ENCODE results near the gene PSMD7.
"Not testable (repeated sequence)": the region's sequence is repeated elsewhere in the genome, so short reads cannot be mapped to it uniquely, and the experiment has no call there.

PSMD7 gene

DNA sequence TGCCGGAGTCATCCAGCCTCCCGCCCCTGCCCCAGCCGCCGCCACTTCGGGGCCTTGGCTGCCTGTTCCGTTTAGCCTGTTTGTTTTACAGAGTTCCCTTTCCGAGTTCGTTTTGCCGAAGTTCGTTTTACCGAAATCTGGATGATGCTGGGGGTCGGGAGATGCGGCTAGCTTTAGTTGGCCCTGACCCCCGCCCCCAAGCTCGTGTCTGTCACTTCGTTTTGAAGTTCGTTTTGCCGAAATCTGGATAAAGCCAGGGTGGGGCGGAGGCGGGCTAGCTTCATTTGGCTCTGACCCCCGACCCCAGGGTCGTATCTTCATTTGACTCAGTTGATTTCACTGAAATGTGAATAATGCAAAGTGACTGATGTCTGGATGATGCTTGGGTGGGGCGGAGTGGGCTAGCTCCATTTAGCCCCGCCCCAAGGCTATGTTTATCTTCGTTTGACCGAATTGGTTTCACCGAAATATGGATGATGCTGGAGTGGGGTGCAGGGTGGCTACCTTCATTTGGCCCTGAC lies 591 bp downstream of the PSMD7 start:
- no peak for DNase-seq

DNA sequence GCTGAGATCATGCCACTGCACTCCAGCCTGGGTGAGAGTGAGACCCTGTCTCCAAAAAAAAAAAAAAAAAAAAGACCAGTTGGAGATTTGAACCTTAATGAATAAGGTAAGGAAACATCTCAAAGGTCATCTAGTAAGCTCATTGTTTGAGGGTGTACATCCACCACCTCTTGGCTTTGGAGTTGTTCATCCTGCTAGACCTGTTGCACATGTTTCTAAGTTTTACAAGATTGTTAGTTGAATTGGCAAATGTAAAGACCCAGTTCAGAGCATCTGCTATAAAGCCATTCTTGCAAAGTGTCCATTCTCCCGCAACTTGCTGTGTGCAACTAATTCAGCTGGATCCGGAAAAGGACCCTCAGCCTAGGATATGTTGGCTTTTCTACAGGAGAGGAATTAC lies 1.5 kb downstream of the PSMD7 start:
- DNase-seq = no peak

DNA sequence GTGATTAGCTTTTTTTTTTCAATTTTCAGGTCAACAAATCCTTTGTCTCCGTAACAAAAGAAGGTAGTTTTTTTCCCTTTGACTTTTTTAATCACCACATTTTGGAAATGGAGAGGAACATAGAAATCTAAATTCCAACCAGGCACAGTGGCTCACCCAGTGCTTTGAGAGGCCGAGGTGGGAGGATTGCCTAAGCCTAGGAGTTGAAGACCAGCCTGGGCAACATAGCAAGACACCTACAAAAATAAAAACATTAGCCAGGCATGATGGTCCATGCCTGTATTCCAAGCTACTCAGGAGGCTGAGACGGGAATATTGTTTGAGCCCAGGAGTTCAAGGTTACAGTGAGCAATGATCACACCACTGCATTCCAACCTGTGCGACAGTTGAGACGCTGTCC lies 5.7 kb downstream of the PSMD7 start:
- DNase-seq = no peak

DNA sequence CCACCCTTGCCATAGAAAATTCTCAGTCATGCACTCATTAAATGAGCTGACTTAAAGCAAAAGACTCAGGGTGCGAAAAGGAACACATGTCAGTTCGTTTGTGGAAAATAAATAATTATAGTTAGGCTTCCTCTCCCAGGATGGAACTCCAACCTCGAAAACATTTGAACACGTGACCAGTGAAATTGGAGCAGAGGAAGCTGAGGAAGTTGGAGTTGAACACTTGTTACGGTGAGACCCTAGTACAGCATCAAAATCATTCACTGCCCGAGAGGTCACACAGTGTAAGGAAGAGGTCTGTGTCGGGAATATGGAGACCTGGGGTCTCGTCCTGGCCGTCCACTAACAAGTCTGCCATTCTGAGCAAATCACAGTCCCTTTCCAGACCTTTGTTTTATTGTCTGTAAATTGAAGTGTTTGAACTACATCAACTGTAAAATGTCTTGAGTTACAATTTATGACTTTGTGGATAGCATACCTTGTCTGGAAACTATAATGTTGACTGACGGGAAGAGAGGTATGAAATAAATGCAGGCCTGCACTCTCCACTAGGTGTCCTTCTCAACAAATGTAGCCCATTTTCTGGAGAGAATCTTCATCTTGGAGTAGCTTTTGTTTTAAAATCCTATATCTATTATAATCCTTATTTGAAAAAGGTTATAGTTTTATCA lies 7.7 kb downstream of the PSMD7 start:
- DNase-seq = no peak

DNA sequence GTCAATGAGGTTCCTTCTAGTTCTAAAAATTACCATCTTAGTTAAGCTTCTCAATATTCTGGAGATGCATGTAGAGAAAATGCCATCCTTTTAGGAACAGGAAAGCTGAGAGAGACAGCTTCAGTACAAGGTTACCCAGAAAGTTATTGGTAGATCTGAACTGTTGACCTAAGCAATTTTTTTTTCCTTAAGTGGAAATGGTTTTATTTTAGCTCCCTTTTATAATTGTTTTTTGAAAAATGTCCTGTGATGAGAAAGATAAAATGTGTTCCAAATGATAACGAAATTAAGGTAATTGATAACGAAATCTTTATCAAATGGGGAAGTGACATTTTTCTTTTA lies 8.2 kb downstream of the PSMD7 start:
- DNase-seq = no peak

DNA sequence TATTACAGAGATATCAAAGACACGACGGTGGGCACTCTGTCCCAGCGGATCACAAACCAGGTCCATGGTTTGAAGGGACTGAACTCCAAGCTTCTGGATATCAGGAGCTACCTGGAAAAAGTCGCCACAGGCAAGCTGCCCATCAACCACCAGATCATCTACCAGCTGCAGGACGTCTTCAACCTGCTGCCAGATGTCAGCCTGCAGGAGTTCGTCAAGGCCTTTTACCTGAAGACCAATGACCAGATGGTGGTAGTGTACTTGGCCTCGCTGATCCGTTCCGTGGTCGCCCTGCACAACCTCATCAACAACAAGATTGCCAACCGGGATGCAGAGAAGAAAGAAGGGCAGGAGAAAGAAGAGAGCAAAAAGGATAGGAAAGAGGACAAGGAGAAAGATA lies 8.7 kb downstream of the PSMD7 start:
- DNase-seq = no peak

DNA sequence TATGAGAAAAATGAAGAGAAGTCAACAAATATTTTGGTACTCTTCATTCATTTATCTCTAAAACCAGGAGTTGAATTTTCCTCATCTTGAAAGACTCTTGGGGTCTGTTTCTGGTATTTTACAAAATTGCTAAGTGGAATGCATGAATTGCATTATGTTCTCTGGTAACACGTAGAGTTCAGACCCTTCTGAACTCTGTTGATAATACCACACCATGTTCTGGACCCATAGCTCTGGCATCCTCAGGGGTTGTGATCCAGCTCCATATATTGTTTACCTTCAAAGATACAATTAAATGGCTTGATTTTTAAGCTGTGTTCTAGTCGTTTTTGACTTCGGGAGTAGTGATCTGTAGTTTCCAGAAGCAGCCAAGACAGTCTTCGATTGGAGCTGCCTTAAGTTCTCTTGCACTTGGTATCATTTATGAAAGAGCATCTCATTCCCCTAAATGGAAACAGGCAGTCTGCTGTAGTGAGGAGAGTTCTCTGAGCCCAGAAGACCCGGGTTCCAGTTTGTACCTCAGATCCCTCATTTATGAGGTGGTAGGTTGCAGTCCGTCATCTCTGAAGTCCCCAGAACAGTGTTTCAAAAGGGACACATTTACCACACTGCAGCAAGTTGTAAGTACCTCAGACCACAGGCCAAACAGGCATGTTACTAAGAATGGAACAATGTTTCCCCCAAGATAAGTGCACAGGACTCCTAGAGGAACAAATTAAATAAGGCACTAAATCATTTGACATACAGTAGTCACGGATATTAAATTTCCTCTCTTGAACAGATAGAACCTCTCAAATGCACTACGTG lies 9.6 kb downstream of the PSMD7 start:
- DNase-seq = no peak

DNA sequence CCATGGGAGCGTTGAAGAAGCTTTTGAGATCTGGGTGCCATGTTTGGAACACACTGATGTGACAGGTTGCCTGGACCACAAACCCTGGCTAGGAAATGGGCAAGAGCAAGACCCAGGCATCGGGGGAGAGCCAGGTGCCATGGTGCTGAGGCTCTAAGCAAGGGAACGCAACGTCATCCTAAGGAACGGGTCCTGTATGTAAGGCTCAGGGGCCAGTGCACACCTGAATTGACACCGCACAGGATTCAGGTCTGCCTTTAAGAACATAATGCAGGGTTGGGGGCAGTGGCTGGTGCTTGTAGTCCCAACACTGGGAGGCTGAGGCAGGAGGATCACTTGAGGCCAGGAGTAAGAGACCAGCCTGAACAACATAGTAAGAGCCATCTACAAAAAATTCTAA lies 10.8 kb downstream of the PSMD7 start:
- DNase-seq = no peak

DNA sequence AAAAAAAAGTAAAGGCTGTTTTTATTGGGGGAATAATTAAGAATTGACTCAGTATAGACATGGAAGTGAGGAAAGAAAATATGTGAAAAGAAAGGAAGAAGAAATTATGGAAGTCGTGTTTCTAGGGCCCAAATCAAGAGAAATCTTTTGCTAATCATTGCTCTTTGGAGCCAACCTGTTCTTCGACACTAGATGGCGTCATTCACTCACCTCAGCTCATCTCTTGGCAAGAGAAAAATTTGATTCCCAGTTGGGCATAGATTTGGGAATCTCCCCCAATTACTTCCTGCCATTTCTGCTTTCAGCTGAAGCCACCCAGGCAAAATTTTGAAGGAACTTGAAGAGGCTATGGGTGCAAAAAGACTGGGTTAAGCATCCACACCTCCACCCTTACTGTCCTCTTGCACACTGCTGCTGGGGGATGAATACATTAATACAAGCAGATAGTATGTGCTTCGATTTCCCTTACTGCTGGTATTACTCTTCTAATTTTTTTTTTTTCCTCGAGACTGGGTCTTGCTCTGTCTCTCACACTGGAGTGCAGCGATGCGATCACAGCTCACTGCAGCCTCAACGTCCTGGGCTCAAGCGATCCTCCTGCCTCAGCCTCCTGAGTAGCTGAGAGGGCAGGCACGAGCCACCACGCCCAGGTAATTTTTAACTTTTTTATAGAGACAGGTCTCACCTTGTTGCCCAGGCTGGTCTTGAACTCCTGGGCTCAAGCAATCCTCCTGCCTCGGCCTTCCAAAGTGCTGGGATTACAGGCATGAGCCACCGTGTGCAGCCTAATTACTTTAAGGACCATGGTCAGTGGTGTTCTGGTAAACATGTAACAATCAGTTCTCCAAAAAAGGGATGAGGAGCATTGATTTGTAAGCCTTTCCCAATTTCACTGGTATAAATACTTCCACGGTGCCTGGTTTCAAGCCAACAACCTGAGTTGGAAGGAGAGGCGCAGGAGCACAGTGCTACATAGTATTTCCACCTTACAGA lies 13.5 kb downstream of the PSMD7 start:
- peak; percentile 39 for DNase-seq

DNA sequence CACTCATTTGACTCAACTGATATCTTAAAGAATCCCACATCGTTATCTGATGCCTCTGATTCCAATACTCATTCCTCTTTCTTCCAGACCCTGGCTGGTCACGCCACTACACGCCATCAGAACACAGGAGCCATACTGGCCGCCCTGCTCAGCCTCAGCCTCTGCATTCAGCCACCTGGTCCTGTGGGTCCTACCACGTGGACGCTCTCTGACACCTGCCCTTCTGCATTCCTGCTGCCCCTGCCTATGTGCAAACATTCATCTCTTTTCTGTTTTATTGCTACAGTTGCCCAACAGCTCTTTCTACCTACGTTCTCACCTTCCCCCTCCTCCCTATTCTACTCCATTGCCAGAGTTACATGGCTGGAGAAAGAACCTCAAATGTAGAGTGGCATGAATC lies 18.4 kb downstream of the PSMD7 start:
- DNase-seq = no peak

DNA sequence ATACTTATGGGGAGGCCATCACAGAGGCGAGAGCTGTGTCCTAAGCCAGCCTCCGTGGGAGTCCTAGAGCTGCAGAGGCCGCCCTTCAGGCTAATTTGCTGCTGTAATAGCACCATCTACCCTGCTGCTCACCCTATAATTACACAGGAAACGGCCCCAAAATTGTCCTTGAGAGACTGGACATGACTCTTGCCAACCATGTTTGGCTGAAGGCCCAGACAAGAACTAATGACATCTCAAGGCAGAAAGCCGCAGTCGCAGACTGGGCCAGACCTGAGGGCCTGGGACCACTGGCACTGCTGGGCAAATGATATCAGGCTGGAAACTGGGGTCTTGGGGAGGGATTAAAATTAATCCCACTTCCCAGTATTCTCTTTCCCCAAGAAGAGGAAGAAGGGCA lies 24.1 kb downstream of the PSMD7 start:
- DNase-seq = peak; percentile 40

DNA sequence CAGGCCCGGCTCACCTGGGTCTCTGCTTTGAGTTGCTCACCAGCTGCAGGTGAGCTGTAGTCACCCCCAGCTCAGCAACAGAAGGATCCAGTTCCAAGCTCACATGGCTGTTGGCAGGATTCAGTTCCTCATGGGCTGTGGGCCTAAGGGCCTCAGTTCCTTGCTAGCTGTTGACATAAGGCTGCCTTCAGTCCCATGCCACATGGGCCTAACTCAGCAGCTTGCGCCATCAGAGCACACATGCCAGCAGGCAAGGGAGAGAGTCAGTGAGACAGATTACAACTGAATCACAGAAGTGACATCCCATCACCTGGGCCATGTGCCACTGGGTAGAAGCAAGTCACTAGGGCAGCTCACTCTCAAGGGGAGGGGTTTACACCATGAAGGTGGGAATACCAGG lies 24.7 kb downstream of the PSMD7 start:
- DNase-seq = no peak

DNA sequence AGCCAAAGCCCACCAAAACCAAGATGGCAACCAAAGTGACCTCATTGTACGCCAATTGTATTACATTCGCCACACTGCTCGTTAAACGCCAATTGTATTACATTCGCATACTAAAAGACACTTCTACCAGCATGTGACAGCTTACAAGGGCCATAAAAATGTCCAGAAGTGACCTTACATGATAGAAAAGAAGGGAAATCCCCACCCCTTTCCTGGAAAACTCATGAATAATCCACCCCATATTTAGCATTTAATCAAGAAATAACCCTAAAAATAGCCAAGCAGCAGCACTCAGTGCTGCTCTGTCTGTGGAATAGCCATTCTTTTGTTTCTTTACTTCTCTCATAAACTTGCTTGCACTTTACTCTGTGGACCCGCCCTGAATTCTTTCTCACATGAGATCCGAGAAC lies 25.7 kb downstream of the PSMD7 start:
- no peak for DNase-seq

DNA sequence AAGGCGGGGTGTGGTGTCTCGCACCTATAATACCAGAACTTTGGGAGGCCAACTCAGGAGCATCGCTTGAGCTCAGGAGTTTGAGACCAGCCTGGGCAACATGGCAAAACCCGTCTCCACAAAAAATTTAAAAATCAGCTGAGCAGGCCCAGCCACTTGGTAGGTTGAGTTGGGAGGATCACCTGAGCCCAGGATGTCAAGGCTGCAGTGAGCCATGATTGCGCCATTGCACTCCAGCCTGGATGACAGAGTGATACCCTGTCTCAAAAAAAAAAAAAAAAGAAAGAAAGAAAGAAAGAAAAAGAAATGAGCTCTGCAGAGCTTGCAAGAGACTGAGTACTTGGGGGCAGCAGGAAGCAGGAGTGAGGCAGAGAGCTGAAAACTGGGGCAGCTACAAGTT lies 28.2 kb downstream of the PSMD7 start:
- not testable (repeated sequence) for DNase-seq

DNA sequence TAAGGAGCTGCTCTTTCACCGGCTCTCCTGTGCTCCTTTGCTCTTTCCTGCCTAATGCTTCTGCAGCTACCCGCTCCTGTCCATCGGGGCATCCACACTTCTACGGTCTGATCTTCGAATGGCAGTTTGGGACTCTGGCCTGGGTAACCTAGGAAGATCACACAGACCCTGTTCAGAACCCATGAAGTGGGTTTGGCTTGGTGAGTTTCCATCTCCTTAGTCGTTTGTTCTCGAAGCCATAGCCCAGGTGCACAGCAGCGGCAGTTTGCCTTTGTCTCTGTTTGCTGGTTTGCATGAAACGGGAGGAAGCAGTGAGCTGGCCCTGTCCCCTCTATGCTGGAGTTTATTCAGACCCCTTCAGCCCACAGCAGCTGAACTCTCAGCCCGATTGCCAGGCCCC lies 29.0 kb downstream of the PSMD7 start:
- DNase-seq = no peak

DNA sequence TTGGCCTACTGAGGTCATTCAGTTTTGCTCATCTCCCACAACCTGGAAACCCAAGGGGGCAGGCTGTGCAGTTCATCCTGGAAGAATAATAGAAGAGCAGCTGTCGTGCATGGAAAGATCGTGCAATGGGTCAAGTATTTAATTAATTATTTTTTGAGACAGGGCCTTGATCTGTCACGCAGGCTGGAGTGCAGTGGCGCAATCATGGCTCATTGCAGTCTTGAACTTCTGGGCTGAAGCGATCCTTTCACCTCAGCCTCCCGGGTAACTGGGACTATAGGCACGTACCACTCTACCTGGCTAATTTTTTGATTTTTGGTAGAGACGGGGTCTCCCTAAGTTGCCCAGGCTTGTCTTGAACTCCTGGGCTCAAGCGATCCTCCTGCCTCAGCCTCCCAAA lies 31.7 kb downstream of the PSMD7 start:
- DNase-seq = not testable (repeated sequence)

DNA sequence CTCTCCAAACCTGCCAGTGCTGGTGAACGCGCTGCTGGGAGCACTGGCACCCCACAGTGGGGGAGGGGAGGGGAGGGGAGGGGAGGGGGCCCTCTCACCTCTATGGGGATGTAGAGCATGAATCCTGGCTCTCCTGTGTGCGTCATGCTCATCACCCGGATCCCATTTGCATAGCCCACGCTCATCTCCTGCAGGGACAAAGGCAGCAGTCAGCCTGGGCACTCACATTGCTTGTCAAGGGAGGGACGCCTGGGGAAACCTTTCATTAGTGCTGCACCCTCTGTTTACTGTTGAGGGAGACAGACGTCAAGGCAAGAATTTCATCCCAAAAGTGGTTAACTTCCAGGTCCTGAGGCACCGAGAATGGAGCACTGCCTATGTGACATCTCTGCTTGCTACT lies 35.9 kb downstream of the PSMD7 start:
- not testable (repeated sequence) for DNase-seq

DNA sequence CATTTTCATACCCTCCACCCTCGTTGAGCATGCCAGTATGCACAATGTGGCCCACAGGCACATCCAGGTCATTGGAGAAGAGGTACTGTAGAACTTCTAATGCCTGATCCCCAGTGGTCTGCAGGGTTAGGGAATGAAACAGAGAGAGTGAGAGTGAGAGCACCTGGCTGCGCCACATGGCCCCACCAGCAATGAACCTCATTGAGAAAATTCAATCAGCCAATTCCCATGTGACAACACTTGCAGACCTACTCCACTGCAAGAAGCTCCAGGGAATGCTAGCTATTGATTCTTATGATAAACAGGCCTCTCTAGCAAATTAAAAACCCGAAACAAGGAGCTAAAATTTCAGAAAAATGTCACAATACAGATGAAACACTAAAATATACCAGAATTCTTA lies 40.9 kb downstream of the PSMD7 start:
- DNase-seq = not testable (repeated sequence)

DNA sequence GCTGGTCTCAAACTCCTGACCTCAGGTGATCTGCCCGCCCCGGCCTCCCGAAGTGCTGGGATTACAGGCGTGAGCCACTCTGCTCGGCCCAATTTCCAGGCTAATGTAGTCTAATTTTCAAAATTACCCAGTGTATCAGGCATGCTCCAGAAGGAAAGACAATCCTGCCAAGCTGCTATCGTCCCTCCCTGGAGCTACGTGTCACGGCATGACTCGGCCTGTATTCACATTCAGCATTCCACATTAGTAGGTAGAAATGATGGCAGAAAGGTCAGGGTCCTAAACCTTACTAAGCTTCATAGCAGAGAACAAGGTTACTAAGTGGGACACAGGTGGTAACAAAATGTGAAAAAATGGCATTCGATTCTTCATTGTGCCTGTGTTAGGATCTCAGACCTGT lies 42.6 kb downstream of the PSMD7 start:
- not testable (repeated sequence) for DNase-seq

DNA sequence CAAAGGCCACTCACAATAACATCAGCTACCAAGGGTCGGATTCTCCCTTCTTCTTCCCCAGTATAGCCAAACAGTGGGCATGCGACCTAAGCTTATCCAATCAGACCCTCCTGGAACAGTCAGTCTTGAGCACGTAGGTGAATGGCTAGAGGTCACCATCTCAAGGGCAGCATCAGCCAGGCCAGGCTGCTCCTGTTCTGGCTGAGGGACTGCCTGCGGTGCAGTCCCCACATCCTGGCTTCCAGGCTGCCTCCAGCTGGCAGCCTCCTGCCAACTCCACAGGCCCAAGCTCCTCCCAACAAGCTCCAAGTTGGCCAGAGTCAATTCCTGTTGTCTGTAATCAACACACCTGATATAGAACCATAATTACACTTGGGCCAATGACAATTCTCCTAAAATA lies 56.4 kb downstream of the PSMD7 start:
- not testable (repeated sequence) for DNase-seq

Data from NCI-H1105 treated with DMSO at 0.1 percent for 48 hours (cell line).